Sigmoid colon (tissue), 4 donors: Measurements from ENCODE around the gene MORN1.

ENCODE experiments used
- EP300 ChIP-seq, 4 donors: sonication (generic); formaldehyde crosslinking; IDR thresholded peaks; one replicate each; pipeline ENCODE4 v1.6.1; 2017; ENCODE audit warnings: antibody characterized with exemption in 4 of 4
- TF ChIP-seq, protein P1 (sequence below), 4 experiments: fragments of 450-650 bp in 3 of 4; fragments of 200-600 bp in 1 of 4; IDR thresholded peaks; one replicate each; pipeline ENCODE4 v1.5.1; 2016 to 2019; ENCODE audit warnings: antibody characterized with exemption in 4 of 4, mild to moderate bottlenecking in 3 of 4, moderate library complexity in 2 of 4

DNA sequence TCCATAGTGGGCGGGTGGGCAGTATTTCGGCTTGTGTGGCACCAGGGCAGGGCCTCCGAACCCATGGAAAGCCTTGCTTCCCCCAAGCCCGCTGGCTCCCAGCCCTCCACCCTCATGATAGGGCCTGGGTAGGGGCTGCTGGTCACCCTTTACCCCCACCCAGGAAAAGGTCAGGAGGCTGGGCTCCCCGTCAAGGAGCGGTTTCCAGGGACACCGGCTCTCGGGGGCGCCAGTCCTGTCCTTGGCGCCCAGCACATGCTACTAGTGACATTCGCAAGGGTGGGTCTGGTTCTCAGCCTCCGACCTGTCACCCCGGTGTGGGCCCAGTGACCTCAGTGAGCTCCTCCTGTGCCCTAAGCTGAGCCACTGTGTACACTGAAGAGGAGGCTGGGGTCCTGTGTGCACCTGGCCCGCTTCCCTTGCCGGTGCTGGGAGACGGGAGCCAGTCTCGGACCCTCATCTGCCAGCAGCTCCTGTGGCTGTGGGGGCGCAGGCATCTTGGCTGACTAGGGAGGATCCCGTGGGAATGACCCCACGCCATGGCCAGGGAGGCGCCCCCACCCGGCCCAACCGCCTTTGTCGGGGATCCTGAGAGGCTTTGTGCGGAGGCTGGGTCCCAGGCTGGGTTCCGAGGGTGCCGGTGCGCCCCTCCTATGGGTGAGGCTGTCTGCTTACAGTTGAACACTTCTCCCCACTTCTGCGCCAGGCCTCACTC, 108.6 kb downstream of the MORN1 start:
- TF ChIP-seq EP300 (IDR thresholded peaks at IDR 0.05): no peak
- TF ChIP-seq, protein P1, sequence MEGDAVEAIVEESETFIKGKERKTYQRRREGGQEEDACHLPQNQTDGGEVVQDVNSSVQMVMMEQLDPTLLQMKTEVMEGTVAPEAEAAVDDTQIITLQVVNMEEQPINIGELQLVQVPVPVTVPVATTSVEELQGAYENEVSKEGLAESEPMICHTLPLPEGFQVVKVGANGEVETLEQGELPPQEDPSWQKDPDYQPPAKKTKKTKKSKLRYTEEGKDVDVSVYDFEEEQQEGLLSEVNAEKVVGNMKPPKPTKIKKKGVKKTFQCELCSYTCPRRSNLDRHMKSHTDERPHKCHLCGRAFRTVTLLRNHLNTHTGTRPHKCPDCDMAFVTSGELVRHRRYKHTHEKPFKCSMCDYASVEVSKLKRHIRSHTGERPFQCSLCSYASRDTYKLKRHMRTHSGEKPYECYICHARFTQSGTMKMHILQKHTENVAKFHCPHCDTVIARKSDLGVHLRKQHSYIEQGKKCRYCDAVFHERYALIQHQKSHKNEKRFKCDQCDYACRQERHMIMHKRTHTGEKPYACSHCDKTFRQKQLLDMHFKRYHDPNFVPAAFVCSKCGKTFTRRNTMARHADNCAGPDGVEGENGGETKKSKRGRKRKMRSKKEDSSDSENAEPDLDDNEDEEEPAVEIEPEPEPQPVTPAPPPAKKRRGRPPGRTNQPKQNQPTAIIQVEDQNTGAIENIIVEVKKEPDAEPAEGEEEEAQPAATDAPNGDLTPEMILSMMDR (IDR thresholded peaks at IDR 0.05): no peak
